Measurements from ENCODE around the gene ZNF784. TPM values are rescaled to one million over a fixed set of nuclear protein-coding genes. Genes with fewer than 3 reads are reported as not detected.

The ZNF784 gene
- total and polyA plus RNA-seq, 2 of the 8 experiments (the other 6 are each of a cell fraction or from before 2014, with no cell fraction given) = 6.5 to 8.0 TPM

- H4K20me1 ChIP-seq (replicated peaks in 1 of 2; ENCODE audit: control insufficient read depth in 1 of 2, insufficient read depth in 2 of 2, low read length in 2 of 2) = peaks cover 0 to 5% of the 10 kb centered on the region in 2 experiments
- H3K36me3 ChIP-seq (ENCODE audit: control insufficient read depth in 2 of 4, insufficient read depth in 4 of 4, low read length in 3 of 4) = peaks cover 0 to 8% (median 1%) of the 10 kb centered on the region in 4 experiments; a peak in 4 of 8 replicates
- H3K79me1 ChIP-seq (ENCODE audit: low read depth, low read length) = no peaks in the 10 kb centered on the region
- H3K4me2 ChIP-seq (ENCODE audit: insufficient read depth in 1 of 2, low read depth in 2 of 2, low read length in 2 of 2) = no peak overlapping the region
- H2BK12ac ChIP-seq (ENCODE audit: low read depth, low read length) = no peak overlapping the region
- no peak for DNase-seq (ENCODE audit: low read depth in 1 of 2, low spot score in 2 of 2)
- ChIA-PET POLR2A (ENCODE audit: partially characterized antibody) (interaction anchor here (1.0 to 6.8 kb wide), 7 partner anchors 9 to 141 kb away, joined by 3 to 25 read pairs (median 4); partner anchors contain the start of genes NAT14, ZNF580 and ZNF865), CTCF (ENCODE audit: partially characterized antibody) (interaction anchor here (0.6 to 2.2 kb wide), 10 partner anchors 12 to 1167 kb away, joined by 3 to 8 read pairs (median 4); partner anchors contain the start of gene CCDC106)
- H3K14ac ChIP-seq (ENCODE audit: insufficient read length) = no peak overlapping the region
- H3K27me3 ChIP-seq (replicated peaks in 1 of 4; ENCODE audit: control insufficient read depth in 3 of 4, extremely low read depth in 1 of 4, insufficient read depth in 3 of 4, low read length in 3 of 4) = no peaks in the 10 kb centered on the region
- H4K8ac ChIP-seq (ENCODE audit: extremely low read depth, insufficient read depth, low read length) = no peak overlapping the region
- H3K23ac ChIP-seq (ENCODE audit: insufficient read length) = no peak overlapping the region
- H2BK20ac ChIP-seq (ENCODE audit: low read length) = no peak overlapping the region
- H3K4me1 ChIP-seq (replicated peaks in 1 of 4; ENCODE audit: control insufficient read depth in 3 of 4, insufficient read depth in 4 of 4, low read length in 3 of 4) = peaks cover 0 to 3% (median 0%) of the 10 kb centered on the region in 4 experiments; a peak in 3 of 7 replicates
- H3K4ac ChIP-seq (replicated peaks; ENCODE audit: insufficient read length, low read depth, low read length) = no peak overlapping the region
- no peaks in the 10 kb centered on the region for H3K79me2 ChIP-seq (ENCODE audit: control insufficient read depth in 1 of 2, insufficient read depth in 2 of 2, low read length in 2 of 2)
- no peak overlapping the region for H3K27ac ChIP-seq (ENCODE audit: low read depth, low read length)
- no peak overlapping the region for H2BK15ac ChIP-seq (ENCODE audit: low read length)
- H3K23me2 ChIP-seq (ENCODE audit: low read depth, low read length) = no peaks in the 10 kb centered on the region
- H2BK5ac ChIP-seq (ENCODE audit: low read depth, low read length) = no peak overlapping the region
- H3K56ac ChIP-seq (replicated peaks; ENCODE audit: insufficient read length, low read depth, low read length) = no peak overlapping the region
- no peak overlapping the region for H2BK120ac ChIP-seq (replicated peaks; ENCODE audit: low read depth, low read length)
- no peak overlapping the region for H3K4me3 ChIP-seq (ENCODE audit: extremely low read depth in 1 of 4, insufficient read depth in 2 of 4, low read depth in 3 of 4, low read length in 4 of 4)
- H3K9me3 ChIP-seq (ENCODE audit: insufficient read depth in 2 of 2, low read depth in 1 of 2, low read length in 1 of 2) = no peaks in the 10 kb centered on the region
- no peak overlapping the region for H2AK5ac ChIP-seq (ENCODE audit: low read depth, low read length)
- H2AFZ ChIP-seq (ENCODE audit: low read length) = no peak overlapping the region
- no peak overlapping the region for H4K91ac ChIP-seq (replicated peaks; ENCODE audit: insufficient read length, low read length)
- no peak overlapping the region for H3K9ac ChIP-seq (replicated peaks in 1 of 4; ENCODE audit: extremely low read depth in 1 of 4, low read depth in 3 of 4, low read length in 3 of 4)
- no peak overlapping the region for H3K18ac ChIP-seq (ENCODE audit: extremely low read depth, low read length)
- WGBS, 2 experiments (ENCODE audit: extremely low coverage in 1 of 2, insufficient coverage in 1 of 2, insufficient read length in 1 of 2, insufficient replicate concordance in 2 of 2, low coverage in 1 of 2, low lambda C conversion rate in 2 of 2, missing lambda C conversion rate in 1 of 2) = 87% methylated on average over 11 of the region's 11 CpGs; no CpG with 5 or more reads in 1 of the 2 experiments
- H4K5ac ChIP-seq (ENCODE audit: insufficient read length, low read depth, low read length) = no peak overlapping the region
- no peak for FAIRE-seq
Measured at GRCh38 chr19:55626350-55626749, 2.0 kb upstream of the ZNF784 start.
